Measurements from ENCODE around the gene ZNF543. TPM values are rescaled to one million over a fixed set of nuclear protein-coding genes. Genes with fewer than 3 reads are reported as not detected.

The ZNF543 gene
- total and polyA plus RNA-seq, 3 donors from 2014 or later: 4.7 to 12.3 (median 11.3) TPM

- Histone ChIP-seq H3K27ac (no peak overlapping the region), H3K27me3 (no peaks in the 10 kb centered on the region), H3K4me3 (no peak overlapping the region), H3K4me1 (no peaks in the 10 kb centered on the region), H3K36me3 (ENCODE audit: low read depth, missing control alignments) (no peaks in the 10 kb centered on the region), H3K9me3 (no peaks in the 10 kb centered on the region)
- DNase-seq: no peak
- WGBS, 2 donors: 94 to 99% methylated on average over 8 of the region's 8 CpGs
- intact Hi-C loops (cut with DNase I; ENCODE audit: low total_unique reads): no loop called here
- no peak for TF ChIP-seq POLR2A (IDR thresholded peaks at IDR 0.05)
- no peak for TF ChIP-seq CTCF (IDR thresholded peaks at IDR 0.05)
Observed at GRCh38 chr19:57327993-57328392, 7.7 kb downstream of the ZNF543 start.

GRCh38 chr19:57334191-57334590, 13.9 kb downstream of the ZNF543 start:
- H3K36me3 ChIP-seq (ENCODE audit: low read depth, missing control alignments): no peaks in the 10 kb centered on the region
- no peak overlapping the region for H3K27ac ChIP-seq
- no peaks in the 10 kb centered on the region for H3K4me1 ChIP-seq
- no peaks in the 10 kb centered on the region for H3K9me3 ChIP-seq
- no peak overlapping the region for H3K4me3 ChIP-seq
- TF ChIP-seq POLR2A (IDR thresholded peaks at IDR 0.05) (no peak), CTCF (IDR thresholded peaks at IDR 0.05) (no peak)
- intact Hi-C loops (cut with DNase I; ENCODE audit: low total_unique reads): no loop called here
- WGBS, 2 donors: 53 to 64% methylated on average over 4 of the region's 4 CpGs
- DNase-seq: peak; percentile 64
- H3K27me3 ChIP-seq: no peaks in the 10 kb centered on the region

- no peak overlapping the region for H3K27ac ChIP-seq
- H3K9me3 ChIP-seq: no peaks in the 10 kb centered on the region
- WGBS, 2 donors: 73 to 78% methylated on average over 3 of the region's 3 CpGs
- DNase-seq: no peak
- no peaks in the 10 kb centered on the region for H3K36me3 ChIP-seq (ENCODE audit: low read depth, missing control alignments)
- H3K27me3 ChIP-seq: no peaks in the 10 kb centered on the region
- no peaks in the 10 kb centered on the region for H3K4me1 ChIP-seq
- no peak for TF ChIP-seq POLR2A (IDR thresholded peaks at IDR 0.05)
- TF ChIP-seq CTCF (IDR thresholded peaks at IDR 0.05): no peak
- no peak overlapping the region for H3K4me3 ChIP-seq
- intact Hi-C loops (cut with DNase I; ENCODE audit: low total_unique reads): no loop called here
Observed at GRCh38 chr19:57338877-57339276, 18.6 kb downstream of the ZNF543 start.

DNA sequence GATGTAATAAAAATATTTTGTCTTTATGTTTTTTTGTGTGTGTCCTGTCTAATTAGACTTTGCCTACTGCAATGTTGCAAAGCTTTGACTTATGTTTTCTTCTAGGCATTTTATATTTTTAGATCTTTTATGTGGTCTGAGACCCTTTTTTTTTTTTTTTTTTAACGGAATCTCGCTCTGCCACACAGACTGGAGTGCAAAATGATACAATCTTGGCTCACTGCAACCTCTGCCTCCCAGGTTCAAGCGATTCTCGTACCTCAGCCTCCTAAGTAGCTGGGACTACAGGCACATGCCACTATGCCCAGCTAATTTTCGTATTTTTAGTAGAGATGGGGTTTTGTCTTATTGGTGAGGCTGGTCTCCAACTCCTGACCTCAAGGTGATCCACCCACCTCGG, 22.3 kb downstream of the ZNF543 start:
- intact Hi-C loops (cut with DNase I; ENCODE audit: low total_unique reads): no loop called here
- Histone ChIP-seq H3K27ac (no peak overlapping the region), H3K36me3 (ENCODE audit: low read depth, missing control alignments) (no peaks in the 10 kb centered on the region)

More for the DNA sequence above, 22.3 kb downstream of the ZNF543 start:
- no peak for TF ChIP-seq POLR2A (IDR thresholded peaks at IDR 0.05)
- TF ChIP-seq CTCF (IDR thresholded peaks at IDR 0.05): no peak
- no peaks in the 10 kb centered on the region for H3K9me3 ChIP-seq
- no peaks in the 10 kb centered on the region for H3K4me1 ChIP-seq
- WGBS, 2 donors: 80 to 81% methylated on average over 6 of the region's 6 CpGs
- H3K4me3 ChIP-seq: no peak overlapping the region
- no peaks in the 10 kb centered on the region for H3K27me3 ChIP-seq
- no peak for DNase-seq
